HepG2 (cell line): ENCODE results near the gene IQGAP3. TPM values are rescaled to one million over a fixed set of nuclear protein-coding genes. Genes with fewer than 3 reads are reported as not detected.

Source experiments
- ATAC-seq: fragments of 200-7000 bp; cut with Tn5 transposase; 3 replicates; pipeline ENCODE4 v1.9.1; 2020; ENCODE audit warnings: mild to moderate bottlenecking, moderate library complexity
- BruUV-seq: library from RNA; stranded (reverse); fragments of 400-500 nt; replicated peaks from 2 replicates; lab custom pipeline; 2021; lab: Mats Ljungman, UMichigan
- CTCF ChIA-PET: fragments of 300-600 bp; formaldehyde crosslinking; extraction: SDS; loops from one replicate; lab custom pipeline; 2021; ENCODE audit warnings: low total read pairs, inconsistent platforms, low intra/inter-chr PET ratio; lab: Yijun Ruan, JAX
- POLR2A ChIA-PET: fragments of 350-600 bp; sonication (Branson Sonifier 250); formaldehyde crosslinking; loops from one replicate; lab custom pipeline; 2020; ENCODE audit warnings: antibody characterized with exemption, inconsistent platforms; lab: Yijun Ruan, JAX
- DNase-seq: peaks from one replicate; pipeline ENCODE4 v3.0.0-alpha.2; 2015; ENCODE audit warnings: low spot score
- FAIRE-seq: peaks from 3 replicates; lab custom pipeline; 2011; peaks lifted over from hg19 to GRCh38; lab: Jason Lieb, UNC
- H2AFZ ChIP-seq: one replicate; pipeline ENCODE4 v1.6.1; 2011; ENCODE audit warnings: low read length, inconsistent platforms
- H3K27ac ChIP-seq: fragments of 300-600 bp; 3 replicates; pipeline ENCODE4 v1.8.0; 2011; ENCODE audit warnings: mixed run types, mild to moderate bottlenecking, mixed read lengths, low read length, inconsistent platforms; ENCODE audit not compliant: insufficient read depth; ENCODE audit errors: extremely low read length
- H3K27me3 ChIP-seq, 2 experiments: fragments of 200-600 bp in 1 of 2; 2 replicates in 1 of 2; 3 replicates in 1 of 2; pipeline versions ENCODE4 v1.6.0 to v1.8.0; 2011; ENCODE audit warnings: low read length in 2 of 2, mild to moderate bottlenecking in 2 of 2, moderate library complexity in 2 of 2, inconsistent platforms in 1 of 2; ENCODE audit not compliant: insufficient read depth in 2 of 2, control insufficient read depth in 1 of 2
- H3K36me3 ChIP-seq, 2 experiments: fragments of 200-600 bp in 1 of 2; replicated peaks in 1 of 2; 2 replicates in 1 of 2; 3 replicates in 1 of 2; pipeline versions ENCODE4 v1.5.1 to v1.8.0; 2011; ENCODE audit warnings: low read length in 2 of 2, inconsistent platforms in 1 of 2; ENCODE audit not compliant: insufficient read depth in 2 of 2, control insufficient read depth in 1 of 2
- H3K4me1 ChIP-seq: 2 replicates; pipeline ENCODE4 v1.5.1; 2012; ENCODE audit warnings: low read length, inconsistent platforms; ENCODE audit not compliant: insufficient read depth
- H3K4me2 ChIP-seq: 2 replicates; pipeline ENCODE4 v1.6.0; 2011; ENCODE audit warnings: low read depth, low read length, inconsistent platforms
- H3K4me3 ChIP-seq, 3 experiments: fragments of 200-600 bp in 1 of 3; sonication (generic), shearing (Covaris generic) in 1 of 3; replicated peaks in 1 of 3; 2 replicates each; pipeline ENCODE4 v1.5.1; 2011 to 2016; ENCODE audit warnings: low read length in 3 of 3, inconsistent platforms in 2 of 3, low read depth in 2 of 3, mild to moderate bottlenecking in 2 of 3, control low read depth in 1 of 3, mixed read lengths in 1 of 3; ENCODE audit not compliant: insufficient read depth in 1 of 3
- H3K79me2 ChIP-seq: one replicate; pipeline ENCODE4 v1.6.1; 2011; ENCODE audit warnings: low read length, inconsistent platforms; ENCODE audit not compliant: insufficient read depth
- H3K9ac ChIP-seq: 2 replicates; pipeline ENCODE4 v1.6.0; 2011; ENCODE audit warnings: mild to moderate bottlenecking, low read depth, low read length, inconsistent platforms; ENCODE audit not compliant: insufficient read depth
- H3K9me3 ChIP-seq: 2 replicates; pipeline ENCODE4 v1.5.1; 2012; ENCODE audit warnings: mild to moderate bottlenecking, low read length
- H4K20me1 ChIP-seq: 2 replicates; pipeline ENCODE4 v1.6.0; 2011; ENCODE audit warnings: inconsistent platforms, mild to moderate bottlenecking, low read length, moderate library complexity; ENCODE audit not compliant: insufficient read depth
- ESRRA ChIP-seq: sonication (generic); formaldehyde crosslinking; IDR thresholded peaks from 2 replicates; pipeline ENCODE4 v1.5.1; 2020; ENCODE audit warnings: mild to moderate bottlenecking, low read depth, missing genetic modification reagents
- FOXO1 ChIP-seq: sonication (generic); formaldehyde crosslinking; IDR thresholded peaks from 2 replicates; pipeline ENCODE4 v1.4.0; 2020; ENCODE audit warnings: missing genetic modification reagents
- SALL1 ChIP-seq: sonication (generic); formaldehyde crosslinking; IDR thresholded peaks from 2 replicates; pipeline ENCODE4 v1.8.0; 2022; ENCODE audit warnings: mild to moderate bottlenecking, missing genetic modification reagents
- SP4 ChIP-seq: sonication (generic); formaldehyde crosslinking; IDR thresholded peaks from 2 replicates; pipeline ENCODE4 v1.8.1; 2023; ENCODE audit warnings: mild to moderate bottlenecking, missing genetic modification reagents
- ZNF768 ChIP-seq: sonication (generic); formaldehyde crosslinking; IDR thresholded peaks from 2 replicates; pipeline ENCODE4 v1.4.0; 2020; ENCODE audit warnings: missing genetic modification reagents
- ZNF816 ChIP-seq: sonication (generic); formaldehyde crosslinking; IDR thresholded peaks from 2 replicates; pipeline ENCODE4 v1.8.0; 2022; ENCODE audit warnings: missing genetic modification reagents, mild to moderate bottlenecking, borderline replicate concordance
- WGBS: methylation state at CpG from one replicate; pipeline ENCODE4 v1.1.6; 2017; ENCODE audit warnings: low lambda C conversion rate; 5-methylcytosine and 5-hydroxymethylcytosine counted together
- in situ Hi-C: cut with HindIII; loops from 2 replicates; pipeline ENCODE4 v1.10.0; 2017; ENCODE audit warnings: low pct_unique_long_range_greater_than_20kb; ENCODE audit not compliant: extremely low pct_ligation_motif_present
- intact Hi-C: fragments of 100-400 bp; cut with micrococcal nuclease; formaldehyde crosslinking; loops from one replicate; pipeline ENCODE4 v1.10.0; 2022; ENCODE audit not compliant: unreplicated experiment
- polyA plus RNA-seq, 8 experiments: library from polyadenylated mRNA; depleted of rRNA in 3 of 8; stranded (reverse) in 7 of 8; unstranded in 1 of 8; fragments of >200 nt; fragmentation: Illumina TruSeq in 4 of 8; extraction: Trizol in 4 of 8; gene quantifications; 2 replicates each; pipeline versions ENCODE4 v1.2.1 to v1.2.3, GENCODE V29; 2011 to 2016; ENCODE audit warnings: low read depth in 4 of 8, missing spikeins in 1 of 8, mixed read lengths in 1 of 8; ENCODE audit not compliant: insufficient read depth in 1 of 8
- total RNA-seq, 5 experiments: library from RNA; depleted of rRNA; stranded (reverse); fragments of >200 nt; fragmentation: Illumina TruSeq; extraction: Trizol; gene quantifications; 2 replicates each; pipeline ENCODE4 v1.2.3, GENCODE V29; 2016; ENCODE audit warnings: low read depth in 1 of 5
- TF ChIP-seq, protein P1 (sequence below): sonication (generic); formaldehyde crosslinking; IDR thresholded peaks from 2 replicates; pipeline ENCODE4 v1.5.1; 2020; ENCODE audit warnings: mild to moderate bottlenecking, missing genetic modification reagents, borderline replicate concordance
- TF ChIP-seq, protein P2 (sequence below), 2 experiments: sonication (generic) in 1 of 2; formaldehyde crosslinking in 1 of 2; IDR thresholded peaks; 2 replicates each; pipeline versions ENCODE4 v1.4.0 to v1.6.1; 2018 to 2020; ENCODE audit warnings: missing genetic modification reagents in 2 of 2, borderline replicate concordance in 1 of 2, low read depth in 1 of 2, mild to moderate bottlenecking in 1 of 2, missing biosample characterization in 1 of 2
- TF ChIP-seq, protein P3 (sequence below): sonication (generic); formaldehyde crosslinking; IDR thresholded peaks from one replicate; pipeline ENCODE4 v1.5.1; 2020; ENCODE audit warnings: mild to moderate bottlenecking, missing genetic modification reagents; ENCODE audit errors: not compliant biosample characterization
- TF ChIP-seq, protein P4 (sequence below): IDR thresholded peaks from 2 replicates; pipeline ENCODE4 v1.6.1; 2012; ENCODE audit warnings: low read depth, low read length, improper control_type of control experiment

IQGAP3 gene
- total and polyA plus RNA-seq, 2 of the 13 experiments (the other 11 are each of a cell fraction or from before 2014, with no cell fraction given), result 13.5 to 14.1 TPM

DNA sequence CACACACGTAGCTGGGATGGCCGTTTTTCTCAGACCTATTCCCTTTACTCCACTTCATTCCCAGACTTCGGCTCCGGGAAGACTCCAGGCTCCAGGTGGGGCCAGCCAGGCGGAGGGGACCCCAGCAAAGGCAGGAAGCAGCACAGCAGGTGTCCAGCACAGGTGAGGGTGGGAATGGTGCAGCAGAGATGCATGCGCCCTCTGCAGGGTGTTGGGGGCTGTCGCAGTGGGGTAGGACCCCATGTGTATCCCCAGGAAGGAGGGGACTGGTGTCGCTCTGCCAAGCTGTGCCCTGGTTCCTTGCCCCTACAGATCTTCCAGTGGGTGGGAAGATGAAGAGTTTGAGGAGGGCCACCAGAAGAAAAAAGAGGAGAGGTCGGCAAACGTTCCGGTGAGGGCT, 12.4 kb upstream of the IQGAP3 start:
- Histone ChIP-seq H3K27me3 (peaks cover 6 to 35% of the 10 kb centered on the region in 2 experiments; a peak in 4 of 5 replicates), H4K20me1 (no peaks in the 10 kb centered on the region), H3K4me2 (peak overlapping the region; percentile 29; the same call in 1 of the 2 replicates), H2AFZ (no peak overlapping the region), H3K9me3 (no peaks in the 10 kb centered on the region), H3K27ac (no peak overlapping the region), H3K79me2 (no peaks in the 10 kb centered on the region), H3K4me3 (no peak overlapping the region), H3K9ac (no peak overlapping the region), H3K36me3 (no peaks in the 10 kb centered on the region), H3K4me1 (0 out of 2 replicates have a peak, but pooled peaks cover 14% of the 10 kb centered on the region)
- FAIRE-seq (no peak), ATAC-seq (peak; percentile 86), DNase-seq (peak; percentile 28)
- WGBS, result 5% methylated on average over 11 of the region's 11 CpGs
- no TSS peak for BruUV-seq
- in situ Hi-C loops (no loop called here), intact Hi-C loops (loop anchor here (1.0 to 5.0 kb wide), 3 partner anchors 23 to 129 kb away; partner anchors contain the start of gene MEF2D)
- ChIA-PET CTCF (interaction anchor here (1.2 to 5.8 kb wide), 3 partner anchors 23 to 128 kb away, joined by 3 to 86 read pairs (median 7); no protein-coding TSS in a partner anchor), POLR2A (no interaction called here)
- TF ChIP-seq, protein P1, sequence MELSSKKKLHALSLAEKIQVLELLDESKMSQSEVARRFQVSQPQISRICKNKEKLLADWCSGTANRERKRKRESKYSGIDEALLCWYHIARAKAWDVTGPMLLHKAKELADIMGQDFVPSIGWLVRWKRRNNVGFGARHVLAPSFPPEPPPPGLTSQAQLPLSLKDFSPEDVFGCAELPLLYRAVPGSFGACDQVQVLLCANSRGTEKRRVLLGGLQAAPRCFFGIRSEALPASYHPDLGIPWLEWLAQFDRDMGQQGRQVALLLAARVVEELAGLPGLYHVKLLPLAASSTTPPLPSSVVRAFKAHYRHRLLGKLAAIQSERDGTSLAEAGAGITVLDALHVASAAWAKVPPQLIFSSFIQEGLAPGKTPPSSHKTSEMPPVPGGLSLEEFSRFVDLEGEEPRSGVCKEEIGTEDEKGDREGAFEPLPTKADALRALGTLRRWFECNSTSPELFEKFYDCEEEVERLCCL (CRISPR knock-in tag), result no peak
- TF ChIP-seq FOXO1 (CRISPR knock-in tag) (no peak), SALL1 (CRISPR knock-in tag) (peak; percentile 14; the same call in 1 of the 2 replicates), ESRRA (CRISPR knock-in tag) (no peak), ZNF816 (no peak), ZNF768 (peak; percentile 42; the same call in 1 of the 2 replicates), SP4 (CRISPR knock-in tag) (no peak)
- TF ChIP-seq, protein P2, sequence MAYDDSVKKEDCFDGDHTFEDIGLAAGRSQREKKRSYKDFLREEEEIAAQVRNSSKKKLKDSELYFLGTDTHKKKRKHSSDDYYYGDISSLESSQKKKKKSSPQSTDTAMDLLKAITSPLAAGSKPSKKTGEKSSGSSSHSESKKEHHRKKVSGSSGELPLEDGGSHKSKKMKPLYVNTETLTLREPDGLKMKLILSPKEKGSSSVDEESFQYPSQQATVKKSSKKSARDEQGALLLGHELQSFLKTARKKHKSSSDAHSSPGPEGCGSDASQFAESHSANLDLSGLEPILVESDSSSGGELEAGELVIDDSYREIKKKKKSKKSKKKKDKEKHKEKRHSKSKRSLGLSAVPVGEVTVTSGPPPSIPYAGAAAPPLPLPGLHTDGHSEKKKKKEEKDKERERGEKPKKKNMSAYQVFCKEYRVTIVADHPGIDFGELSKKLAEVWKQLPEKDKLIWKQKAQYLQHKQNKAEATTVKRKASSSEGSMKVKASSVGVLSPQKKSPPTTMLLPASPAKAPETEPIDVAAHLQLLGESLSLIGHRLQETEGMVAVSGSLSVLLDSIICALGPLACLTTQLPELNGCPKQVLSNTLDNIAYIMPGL (CRISPR knock-in tag; IDR thresholded peaks at IDR 0.05; ENCODE audit: borderline replicate concordance in 1 of 2, low read depth in 1 of 2), result 0 out of 4 replicates have a peak, but pooled peaks of 1 of the 2 experiments have one; percentile 20
- TF ChIP-seq, protein P3, sequence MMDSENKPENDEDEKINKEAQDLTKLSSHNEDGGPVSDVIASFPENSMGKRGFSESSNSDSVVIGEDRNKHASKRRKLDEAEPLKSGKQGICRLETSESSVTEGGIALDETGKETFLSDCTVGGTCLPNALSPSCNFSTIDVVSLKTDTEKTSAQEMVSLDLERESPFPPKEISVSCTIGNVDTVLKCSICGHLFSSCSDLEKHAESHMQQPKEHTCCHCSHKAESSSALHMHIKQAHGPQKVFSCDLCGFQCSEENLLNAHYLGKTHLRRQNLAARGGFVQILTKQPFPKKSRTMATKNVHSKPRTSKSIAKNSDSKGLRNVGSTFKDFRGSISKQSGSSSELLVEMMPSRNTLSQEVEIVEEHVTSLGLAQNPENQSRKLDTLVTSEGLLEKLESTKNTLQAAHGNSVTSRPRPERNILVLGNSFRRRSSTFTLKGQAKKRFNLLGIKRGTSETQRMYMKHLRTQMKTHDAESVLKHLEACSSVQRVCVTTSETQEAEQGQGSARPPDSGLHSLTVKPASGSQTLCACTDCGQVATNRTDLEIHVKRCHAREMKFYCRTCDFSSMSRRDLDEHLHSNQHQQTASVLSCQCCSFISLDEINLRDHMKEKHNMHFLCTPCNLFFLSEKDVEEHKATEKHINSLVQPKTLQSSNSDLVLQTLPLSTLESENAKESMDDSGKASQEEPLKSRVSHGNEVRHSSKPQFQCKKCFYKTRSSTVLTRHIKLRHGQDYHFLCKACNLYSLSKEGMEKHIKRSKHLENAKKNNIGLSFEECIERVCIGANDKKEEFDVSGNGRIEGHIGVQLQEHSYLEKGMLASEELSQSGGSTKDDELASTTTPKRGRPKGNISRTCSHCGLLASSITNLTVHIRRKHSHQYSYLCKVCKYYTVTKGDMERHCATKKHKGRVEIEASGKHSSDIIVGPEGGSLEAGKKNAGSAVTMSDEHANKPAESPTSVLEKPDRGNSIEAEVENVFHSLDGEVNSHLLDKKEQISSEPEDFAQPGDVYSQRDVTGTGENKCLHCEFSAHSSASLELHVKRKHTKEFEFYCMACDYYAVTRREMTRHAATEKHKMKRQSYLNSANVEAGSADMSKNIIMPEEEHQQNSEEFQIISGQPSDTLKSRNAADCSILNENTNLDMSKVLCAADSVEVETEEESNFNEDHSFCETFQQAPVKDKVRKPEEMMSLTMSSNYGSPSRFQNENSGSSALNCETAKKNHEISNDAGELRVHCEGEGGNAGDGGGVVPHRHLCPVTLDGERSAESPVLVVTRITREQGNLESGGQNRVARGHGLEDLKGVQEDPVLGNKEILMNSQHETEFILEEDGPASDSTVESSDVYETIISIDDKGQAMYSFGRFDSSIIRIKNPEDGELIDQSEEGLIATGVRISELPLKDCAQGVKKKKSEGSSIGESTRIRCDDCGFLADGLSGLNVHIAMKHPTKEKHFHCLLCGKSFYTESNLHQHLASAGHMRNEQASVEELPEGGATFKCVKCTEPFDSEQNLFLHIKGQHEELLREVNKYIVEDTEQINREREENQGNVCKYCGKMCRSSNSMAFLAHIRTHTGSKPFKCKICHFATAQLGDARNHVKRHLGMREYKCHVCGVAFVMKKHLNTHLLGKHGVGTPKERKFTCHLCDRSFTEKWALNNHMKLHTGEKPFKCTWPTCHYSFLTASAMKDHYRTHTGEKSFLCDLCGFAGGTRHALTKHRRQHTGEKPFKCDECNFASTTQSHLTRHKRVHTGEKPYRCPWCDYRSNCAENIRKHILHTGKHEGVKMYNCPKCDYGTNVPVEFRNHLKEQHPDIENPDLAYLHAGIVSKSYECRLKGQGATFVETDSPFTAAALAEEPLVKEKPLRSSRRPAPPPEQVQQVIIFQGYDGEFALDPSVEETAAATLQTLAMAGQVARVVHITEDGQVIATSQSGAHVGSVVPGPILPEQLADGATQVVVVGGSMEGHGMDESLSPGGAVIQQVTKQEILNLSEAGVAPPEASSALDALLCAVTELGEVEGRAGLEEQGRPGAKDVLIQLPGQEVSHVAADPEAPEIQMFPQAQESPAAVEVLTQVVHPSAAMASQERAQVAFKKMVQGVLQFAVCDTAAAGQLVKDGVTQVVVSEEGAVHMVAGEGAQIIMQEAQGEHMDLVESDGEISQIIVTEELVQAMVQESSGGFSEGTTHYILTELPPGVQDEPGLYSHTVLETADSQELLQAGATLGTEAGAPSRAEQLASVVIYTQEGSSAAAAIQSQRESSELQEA (CRISPR knock-in tag), result no peak
- TF ChIP-seq, protein P4, sequence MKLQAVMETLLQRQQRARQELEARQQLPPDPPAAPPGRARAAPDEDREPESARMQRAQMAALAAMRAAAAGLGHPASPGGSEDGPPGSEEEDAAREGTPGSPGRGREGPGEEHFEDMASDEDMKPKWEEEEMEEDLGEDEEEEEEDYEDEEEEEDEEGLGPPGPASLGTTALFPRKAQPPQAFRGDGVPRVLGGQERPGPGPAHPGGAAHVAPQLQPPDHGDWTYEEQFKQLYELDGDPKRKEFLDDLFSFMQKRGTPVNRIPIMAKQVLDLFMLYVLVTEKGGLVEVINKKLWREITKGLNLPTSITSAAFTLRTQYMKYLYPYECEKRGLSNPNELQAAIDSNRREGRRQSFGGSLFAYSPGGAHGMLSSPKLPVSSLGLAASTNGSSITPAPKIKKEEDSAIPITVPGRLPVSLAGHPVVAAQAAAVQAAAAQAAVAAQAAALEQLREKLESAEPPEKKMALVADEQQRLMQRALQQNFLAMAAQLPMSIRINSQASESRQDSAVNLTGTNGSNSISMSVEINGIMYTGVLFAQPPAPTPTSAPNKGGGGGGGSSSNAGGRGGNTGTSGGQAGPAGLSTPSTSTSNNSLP, result no peak
